ACC112 (cell line): ENCODE results near the gene NBEAL2.

Source experiments
- H2AFZ ChIP-seq: fragments of 200-600 bp; sonication (generic); one replicate; pipeline ENCODE4 v1.6.0; 2017; ENCODE audit warnings: antibody characterized with exemption, low read length; ENCODE audit not compliant: unreplicated experiment
- H3K27ac ChIP-seq: fragments of 200-600 bp; sonication (generic); 2 replicates; pipeline ENCODE4 v1.5.1; 2014; ENCODE audit warnings: low read depth, mild to moderate bottlenecking, antibody characterized with exemption, low read length, moderate library complexity
- H3K27me3 ChIP-seq: fragments of 200-600 bp; sonication (generic); 2 replicates; pipeline ENCODE4 v1.6.1; 2014; ENCODE audit warnings: mild to moderate bottlenecking, antibody characterized with exemption, low read length, moderate library complexity, mixed read lengths; ENCODE audit not compliant: insufficient read depth
- H3K36me3 ChIP-seq: fragments of 200-600 bp; sonication (generic); 2 replicates; pipeline ENCODE4 v1.6.1; 2016; ENCODE audit warnings: mild to moderate bottlenecking, antibody characterized with exemption, low read length, moderate library complexity, mixed read lengths; ENCODE audit not compliant: insufficient read depth
- H3K4me1 ChIP-seq: fragments of 200-600 bp; sonication (generic); one replicate; pipeline ENCODE4 v1.6.1; 2016; ENCODE audit warnings: low read length, mixed read lengths; ENCODE audit not compliant: insufficient read depth, unreplicated experiment, control insufficient read depth
- H3K4me3 ChIP-seq: fragments of 200-600 bp; sonication (generic); 2 replicates; pipeline ENCODE4 v1.5.1; 2014; ENCODE audit warnings: mild to moderate bottlenecking, low read depth, low read length
- H3K79me2 ChIP-seq: fragments of 200-600 bp; sonication (generic); one replicate; pipeline ENCODE4 v1.6.0; 2016; ENCODE audit warnings: low read length; ENCODE audit not compliant: control insufficient read depth, unreplicated experiment, insufficient read depth

NBEAL2 gene

GRCh38 chr3:46995901-46996562 is 16.6 kb downstream of the NBEAL2 start:
- Histone ChIP-seq H3K4me3 (no peak overlapping the region), H3K27me3 (no peaks in the 10 kb centered on the region), H3K4me1 (peaks cover 10% of the 10 kb centered on the region), H3K36me3 (no peaks in the 10 kb centered on the region), H3K27ac (no peak overlapping the region), H3K79me2 (no peaks in the 10 kb centered on the region), H2AFZ (no peak overlapping the region)

GRCh38 chr3:46996689-46997452 is 17.4 kb downstream of the NBEAL2 start:
- Histone ChIP-seq H3K27ac (no peak overlapping the region), H3K36me3 (no peaks in the 10 kb centered on the region), H3K4me3 (no peak overlapping the region), H3K79me2 (no peaks in the 10 kb centered on the region), H3K4me1 (peaks cover 10% of the 10 kb centered on the region), H3K27me3 (no peaks in the 10 kb centered on the region), H2AFZ (no peak overlapping the region)

GRCh38 chr3:46997453-46998091 is 18.1 kb downstream of the NBEAL2 start:
- H3K4me1 ChIP-seq, result peaks cover 10% of the 10 kb centered on the region
- H3K36me3 ChIP-seq, result no peaks in the 10 kb centered on the region
- no peak overlapping the region for H2AFZ ChIP-seq
- no peaks in the 10 kb centered on the region for H3K79me2 ChIP-seq
- no peak overlapping the region for H3K27ac ChIP-seq
- no peak overlapping the region for H3K4me3 ChIP-seq
- H3K27me3 ChIP-seq, result no peaks in the 10 kb centered on the region

- Histone ChIP-seq H3K79me2 (no peaks in the 10 kb centered on the region), H2AFZ (no peak overlapping the region), H3K27me3 (no peaks in the 10 kb centered on the region), H3K36me3 (no peaks in the 10 kb centered on the region), H3K4me1 (peaks cover 10% of the 10 kb centered on the region), H3K27ac (no peak overlapping the region), H3K4me3 (no peak overlapping the region)
Observed at GRCh38 chr3:46998121-46998851, 18.8 kb downstream of the NBEAL2 start.

- H2AFZ ChIP-seq, result no peak overlapping the region
- no peak overlapping the region for H3K4me3 ChIP-seq
- no peaks in the 10 kb centered on the region for H3K79me2 ChIP-seq
- no peaks in the 10 kb centered on the region for H3K27me3 ChIP-seq
- peaks cover 10% of the 10 kb centered on the region for H3K4me1 ChIP-seq
- H3K36me3 ChIP-seq, result no peaks in the 10 kb centered on the region
- no peak overlapping the region for H3K27ac ChIP-seq
Observed at GRCh38 chr3:46998852-46999515, 19.5 kb downstream of the NBEAL2 start.

- H3K36me3 ChIP-seq, result no peaks in the 10 kb centered on the region
Observed at GRCh38 chr3:46999516-47000197, 20.2 kb downstream of the NBEAL2 start.

GRCh38 chr3:47000198-47000815 is 20.8 kb downstream of the NBEAL2 start:
- Histone ChIP-seq H3K27me3 (no peaks in the 10 kb centered on the region), H3K4me1 (peaks cover 10% of the 10 kb centered on the region), H3K36me3 (no peaks in the 10 kb centered on the region), H3K27ac (no peak overlapping the region), H3K4me3 (no peak overlapping the region), H3K79me2 (no peaks in the 10 kb centered on the region), H2AFZ (no peak overlapping the region)

More at GRCh38 chr3:46999516-47000197, 20.2 kb downstream of the NBEAL2 start:
- H3K27me3 ChIP-seq, result no peaks in the 10 kb centered on the region
- no peak overlapping the region for H3K27ac ChIP-seq
- no peaks in the 10 kb centered on the region for H3K79me2 ChIP-seq
- no peak overlapping the region for H2AFZ ChIP-seq
- H3K4me1 ChIP-seq, result peaks cover 10% of the 10 kb centered on the region
- no peak overlapping the region for H3K4me3 ChIP-seq

- H2AFZ ChIP-seq, result no peak overlapping the region
- H3K27me3 ChIP-seq, result no peaks in the 10 kb centered on the region
- H3K4me1 ChIP-seq, result peaks cover 10% of the 10 kb centered on the region
- H3K36me3 ChIP-seq, result no peaks in the 10 kb centered on the region
- no peak overlapping the region for H3K27ac ChIP-seq
- H3K79me2 ChIP-seq, result no peaks in the 10 kb centered on the region
- no peak overlapping the region for H3K4me3 ChIP-seq
Observed at GRCh38 chr3:47000922-47001730, 21.7 kb downstream of the NBEAL2 start.

GRCh38 chr3:47001731-47002170 is 22.3 kb downstream of the NBEAL2 start:
- Histone ChIP-seq H3K27ac (no peak overlapping the region), H3K36me3 (no peaks in the 10 kb centered on the region), H3K4me3 (no peak overlapping the region), H3K4me1 (peaks cover 10% of the 10 kb centered on the region), H3K27me3 (no peaks in the 10 kb centered on the region), H2AFZ (no peak overlapping the region), H3K79me2 (no peaks in the 10 kb centered on the region)
